NCI-H2196 (cell line): ENCODE results near the gene ARL9.

Experiments
- DNase-seq: peaks from one replicate; lab custom pipeline; 2025; ENCODE audit not compliant: unreplicated experiment; lab: John Stamatoyannopoulos, UW

The ARL9 gene

GRCh38 chr4:56531149-56531770 lies 25.7 kb downstream of the ARL9 start:
- no peak for DNase-seq

- DNase-seq: no peak
These were observed 26.2 kb downstream of the ARL9 start for GRCh38 chr4:56531823-56532222.

GRCh38 chr4:56532239-56532638 lies 26.6 kb downstream of the ARL9 start:
- DNase-seq: no peak

- DNase-seq: no peak
These were observed 30.3 kb downstream of the ARL9 start for GRCh38 chr4:56535915-56536314.

GRCh38 chr4:56537147-56537546 lies 31.6 kb downstream of the ARL9 start:
- no peak for DNase-seq

- DNase-seq: no peak
These were observed 35.2 kb downstream of the ARL9 start for GRCh38 chr4:56540826-56541225.

GRCh38 chr4:56544573-56545131 lies 39.1 kb downstream of the ARL9 start:
- peak; percentile 69 for DNase-seq

GRCh38 chr4:56550642-56551041 lies 45.1 kb downstream of the ARL9 start:
- no peak for DNase-seq

GRCh38 chr4:56551516-56551915 lies 45.9 kb downstream of the ARL9 start:
- no peak for DNase-seq

GRCh38 chr4:56552273-56552672 lies 46.7 kb downstream of the ARL9 start:
- no peak for DNase-seq

GRCh38 chr4:56570041-56570440 lies 64.5 kb downstream of the ARL9 start:
- DNase-seq: no peak
